Stomach (tissue), 4 donors: ENCODE measurements around the gene MYOD1.

Source experiments
- CTCF ChIP-seq, 7 experiments: fragments of 450-650 bp in 4 of 7; fragments of 200-600 bp in 3 of 7; sonication (generic) in 3 of 7; IDR thresholded peaks; one replicate each; pipeline ENCODE4 v1.5.1; 2016 to 2019; ENCODE audit warnings: antibody characterized with exemption in 7 of 7, control low read depth in 2 of 7, mild to moderate bottlenecking in 1 of 7
- POLR2A ChIP-seq, 4 donors: fragments of 450-650 bp; IDR thresholded peaks; one replicate each; pipeline ENCODE4 v1.6.1; 2016; ENCODE audit warnings: antibody characterized with exemption in 4 of 4, control low read depth in 2 of 4, mild to moderate bottlenecking in 1 of 4, moderate library complexity in 1 of 4
- POLR2AphosphoS5 ChIP-seq, 3 donors: sonication (generic); formaldehyde crosslinking; IDR thresholded peaks; one replicate each; pipeline ENCODE4 v1.6.1; 2016; ENCODE audit warnings: antibody characterized with exemption in 3 of 3

- TF ChIP-seq CTCF (IDR thresholded peaks at IDR 0.05) (no peak), POLR2A (IDR thresholded peaks at IDR 0.05) (no peak), POLR2AphosphoS5 (IDR thresholded peaks at IDR 0.05) (no peak)
Observed at GRCh38 chr11:17673951-17674350, 45.4 kb upstream of the MYOD1 start.
